ENCODE data around the gene PTX4. TPM values are rescaled to one million over a fixed set of nuclear protein-coding genes. Genes with fewer than 3 reads are reported as not detected.
A peak's percentile ranks its signal among the peaks of the same experiment; 100 is the strongest.

Gene PTX4
- total RNA-seq, 1 experiment from 2014 or later: not detected

- DNase-seq (ENCODE audit: low read depth): no peak
These were observed 11.9 kb upstream of the PTX4 start for GRCh38 chr16:1500465-1501150.

DNA sequence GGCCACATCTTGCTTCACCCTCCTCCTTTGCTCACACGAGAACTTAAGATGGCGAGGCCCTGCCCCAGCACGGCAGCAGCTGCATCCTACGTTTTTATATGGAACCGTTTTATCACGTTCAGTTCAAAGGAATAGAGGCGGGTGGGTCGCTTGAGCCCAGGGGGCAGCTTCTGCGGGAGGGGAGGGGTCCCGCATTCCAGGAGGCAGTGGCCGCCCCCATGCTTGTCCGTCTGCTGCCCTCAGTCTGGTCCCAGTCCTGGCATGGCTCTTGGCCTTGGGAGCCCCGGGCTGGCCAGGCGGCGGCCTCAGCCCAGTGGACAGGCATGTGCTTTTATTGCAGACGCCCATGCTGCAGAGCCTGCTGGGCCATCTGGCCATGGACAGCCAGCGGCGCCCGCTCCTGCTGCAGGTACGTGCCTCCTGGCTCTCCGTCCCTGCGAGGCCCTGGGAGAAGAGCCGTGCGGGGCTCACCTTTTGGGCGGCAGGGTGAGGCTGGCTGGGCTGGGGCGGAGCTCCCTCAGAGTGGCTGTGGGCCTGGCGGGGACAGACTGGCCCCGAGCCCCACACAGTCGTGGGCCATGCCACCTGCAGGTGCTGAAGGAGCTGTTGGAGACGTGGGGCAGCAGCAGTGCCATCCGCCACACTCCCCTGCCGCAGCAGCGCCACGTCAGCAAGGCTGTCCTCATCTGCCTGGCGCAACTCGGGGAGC lies 11.2 kb upstream of the PTX4 start:
- DNase-seq (ENCODE audit: low read depth): no peak

GRCh38 chr16:1498899-1499676 lies 10.3 kb upstream of the PTX4 start:
- DNase-seq (ENCODE audit: low read depth): no peak

- DNase-seq (ENCODE audit: low read depth): no peak
These were observed 8.4 kb upstream of the PTX4 start for GRCh38 chr16:1497014-1497598.

DNA sequence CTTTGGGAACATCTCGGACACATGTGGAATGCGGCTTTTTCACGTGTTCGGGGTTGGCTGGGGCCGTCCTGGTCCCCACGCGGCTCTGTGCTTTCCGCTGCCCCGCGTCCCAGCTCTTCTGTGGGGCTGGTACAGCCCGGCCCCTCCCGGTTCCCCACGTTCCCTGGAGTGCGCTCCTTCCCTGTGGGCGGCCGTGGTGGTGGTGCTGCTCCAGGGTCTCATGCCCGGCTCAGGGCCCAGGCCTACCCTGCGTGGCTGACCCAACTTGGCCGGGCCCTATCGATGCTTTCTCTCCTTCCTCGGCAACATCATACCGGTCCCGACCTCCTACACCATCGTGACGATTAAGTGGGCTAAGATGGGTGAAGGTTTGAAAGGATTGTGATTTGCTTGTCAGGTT lies 7.7 kb upstream of the PTX4 start:
- DNase-seq (ENCODE audit: low read depth): no peak

- DNase-seq (ENCODE audit: low read depth): no peak
These were observed 7.1 kb upstream of the PTX4 start for GRCh38 chr16:1495889-1496262.

GRCh38 chr16:1495211-1495888 lies 6.6 kb upstream of the PTX4 start:
- no peak for DNase-seq (ENCODE audit: low read depth)

GRCh38 chr16:1494711-1495110 lies 6.0 kb upstream of the PTX4 start:
- peak; percentile 21 for DNase-seq (ENCODE audit: low read depth)

- DNase-seq (ENCODE audit: low read depth): peak; percentile 60
These were observed 5.4 kb upstream of the PTX4 start for GRCh38 chr16:1494129-1494640.

DNA sequence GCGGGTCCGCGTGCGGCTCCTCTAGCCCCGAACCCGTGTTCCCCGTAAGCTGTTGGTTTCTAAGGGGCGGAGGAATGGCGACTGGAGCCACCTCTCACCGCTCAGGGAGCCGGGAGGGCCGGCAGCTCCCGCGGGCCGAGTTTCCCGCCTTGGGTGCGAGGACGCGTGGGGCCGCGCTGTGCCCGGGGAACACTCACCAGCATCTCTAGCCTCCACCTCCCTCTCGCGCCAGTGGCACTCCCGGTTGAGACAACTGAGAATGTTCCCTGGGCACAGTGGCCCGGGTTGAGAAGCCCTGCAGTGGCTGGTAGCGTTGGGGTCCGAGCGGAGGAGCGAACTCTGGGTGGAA lies 5.0 kb upstream of the PTX4 start:
- DNase-seq (ENCODE audit: low read depth): peak; percentile 20

DNA sequence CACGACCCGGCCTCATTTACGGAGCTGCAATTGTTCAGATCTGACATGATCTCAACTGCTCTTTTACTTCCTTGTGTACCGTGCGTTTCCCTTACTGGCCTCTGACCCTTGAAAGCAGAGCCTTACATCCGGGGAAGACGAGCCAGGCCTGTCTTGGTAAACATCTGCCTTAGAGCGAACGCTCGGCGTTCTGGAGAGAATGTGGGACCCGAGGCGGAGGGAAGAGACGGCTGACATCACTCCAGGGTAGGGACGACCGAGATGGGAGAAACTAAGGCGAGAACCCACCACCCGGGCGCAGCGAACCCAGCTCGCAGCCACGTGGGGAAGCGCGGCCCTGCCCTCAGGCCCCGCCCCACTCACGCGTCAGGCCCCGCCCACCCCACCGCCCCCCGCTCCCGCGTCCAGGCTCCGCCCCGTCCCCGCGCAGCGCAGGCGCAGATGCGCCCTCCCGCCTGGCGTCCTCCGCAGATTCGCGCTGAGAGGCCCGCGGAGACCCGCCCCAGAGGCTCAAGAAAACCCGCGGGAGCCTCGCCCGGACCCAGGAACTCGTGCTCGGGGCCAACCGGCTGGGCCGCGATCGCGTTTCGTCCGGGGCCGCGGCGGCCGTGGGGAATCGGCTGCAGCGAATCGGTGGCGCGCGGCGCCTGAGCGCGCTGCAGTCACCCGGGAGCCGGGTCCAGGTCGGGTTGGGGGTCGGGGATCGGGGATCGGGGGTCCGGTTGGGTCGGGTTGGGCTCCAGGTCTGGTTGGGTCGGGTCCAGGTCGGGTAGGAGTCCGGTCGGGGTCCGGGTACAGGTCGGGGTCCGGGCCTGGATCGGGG lies 4.4 kb upstream of the PTX4 start, which contains the start of gene TELO2:
TELO2 (plus strand) TSS at position 438 of the 823 bp plus-strand sequence. CDS start 922 bp downstream, outside the sequence.
- peak; percentile 70 for DNase-seq (ENCODE audit: low read depth)

GRCh38 chr16:1492082-1492922 lies 3.6 kb upstream of the PTX4 start:
- DNase-seq (ENCODE audit: low read depth): no peak

GRCh38 chr16:1491327-1491726 lies 2.6 kb upstream of the PTX4 start:
- no peak for DNase-seq (ENCODE audit: low read depth)

DNA sequence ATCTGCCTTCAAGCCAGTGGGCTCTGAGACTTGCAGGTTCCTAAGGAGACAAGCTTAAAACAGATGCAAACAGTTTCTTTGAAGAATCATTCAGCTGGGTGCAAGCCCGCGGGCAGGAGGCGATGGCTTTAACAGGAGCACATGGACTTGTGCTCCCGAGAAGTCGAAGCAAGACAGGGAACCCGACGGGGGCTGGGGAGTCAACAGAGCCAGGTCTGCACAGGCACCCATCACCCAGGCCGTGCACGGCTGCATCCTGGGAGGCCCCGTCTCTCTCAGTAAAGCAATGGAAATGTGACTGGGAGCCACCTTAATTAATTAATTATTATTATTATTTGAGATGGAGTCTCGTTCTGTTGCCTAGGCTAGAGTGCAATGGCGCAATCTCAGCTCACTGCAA lies 333 bp upstream of the PTX4 start:
- no peak for DNase-seq (ENCODE audit: low read depth)

DNA sequence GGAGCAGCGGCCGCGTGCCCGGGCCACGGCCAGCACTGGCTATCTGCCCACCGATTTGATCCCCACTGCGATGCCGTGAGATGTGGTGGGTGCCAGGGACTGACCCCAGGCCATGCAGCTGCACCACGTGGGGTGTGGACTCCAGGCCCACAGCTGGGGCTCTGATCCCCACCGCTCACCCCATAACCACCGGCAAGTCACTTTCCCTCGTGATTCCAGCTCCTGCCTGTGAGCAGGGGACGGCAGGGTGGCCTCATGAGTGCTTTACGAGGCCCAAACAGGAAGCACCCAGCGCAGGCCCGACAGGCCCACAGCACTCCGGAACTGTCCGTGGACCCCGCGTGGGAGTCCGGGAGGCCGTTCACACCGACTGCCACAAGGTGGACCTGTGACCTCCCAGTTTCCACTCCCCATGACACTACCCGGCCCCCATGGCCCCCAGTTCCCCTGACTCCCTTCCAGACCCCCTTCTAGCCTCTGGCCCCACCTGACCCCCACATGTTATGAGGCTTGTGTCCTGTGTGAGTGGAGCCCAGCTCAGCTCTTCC lies 616 bp downstream of the PTX4 start:
- no peak for DNase-seq (ENCODE audit: low read depth)

DNA sequence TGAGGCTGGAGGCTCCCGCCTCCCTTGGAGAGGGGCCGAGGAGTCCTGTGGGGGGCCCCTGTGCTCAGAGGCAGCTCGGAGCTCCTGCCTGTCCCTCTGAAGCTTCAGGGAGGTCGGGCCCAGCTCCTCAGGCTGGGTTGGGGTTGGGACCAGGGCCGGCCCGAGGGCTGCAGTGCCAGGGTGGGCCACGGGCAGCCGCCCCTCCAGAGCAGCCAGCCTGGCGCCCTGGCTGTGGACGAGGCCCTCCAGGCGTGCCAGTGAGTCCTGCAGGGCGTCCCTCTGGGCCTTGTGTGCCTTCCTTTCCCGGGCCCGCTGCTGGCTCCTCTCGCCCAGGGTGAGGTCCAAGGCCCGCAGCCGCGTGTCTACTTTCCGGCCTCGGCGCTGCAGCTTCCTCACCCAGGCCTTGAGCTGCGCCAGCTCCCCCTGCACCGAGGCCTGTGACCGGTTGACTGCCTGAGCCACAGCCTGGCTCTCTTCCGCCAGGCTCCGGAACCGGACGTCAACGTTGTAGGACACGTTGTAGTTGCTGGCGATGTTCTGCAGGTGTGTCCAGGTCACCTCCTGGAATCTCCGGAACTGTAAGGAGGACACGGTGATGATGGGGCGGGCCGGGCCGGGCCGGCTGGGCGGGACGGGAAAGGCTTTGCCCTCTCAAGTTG lies 1.2 kb downstream of the PTX4 start:
- DNase-seq (ENCODE audit: low read depth): no peak

DNA sequence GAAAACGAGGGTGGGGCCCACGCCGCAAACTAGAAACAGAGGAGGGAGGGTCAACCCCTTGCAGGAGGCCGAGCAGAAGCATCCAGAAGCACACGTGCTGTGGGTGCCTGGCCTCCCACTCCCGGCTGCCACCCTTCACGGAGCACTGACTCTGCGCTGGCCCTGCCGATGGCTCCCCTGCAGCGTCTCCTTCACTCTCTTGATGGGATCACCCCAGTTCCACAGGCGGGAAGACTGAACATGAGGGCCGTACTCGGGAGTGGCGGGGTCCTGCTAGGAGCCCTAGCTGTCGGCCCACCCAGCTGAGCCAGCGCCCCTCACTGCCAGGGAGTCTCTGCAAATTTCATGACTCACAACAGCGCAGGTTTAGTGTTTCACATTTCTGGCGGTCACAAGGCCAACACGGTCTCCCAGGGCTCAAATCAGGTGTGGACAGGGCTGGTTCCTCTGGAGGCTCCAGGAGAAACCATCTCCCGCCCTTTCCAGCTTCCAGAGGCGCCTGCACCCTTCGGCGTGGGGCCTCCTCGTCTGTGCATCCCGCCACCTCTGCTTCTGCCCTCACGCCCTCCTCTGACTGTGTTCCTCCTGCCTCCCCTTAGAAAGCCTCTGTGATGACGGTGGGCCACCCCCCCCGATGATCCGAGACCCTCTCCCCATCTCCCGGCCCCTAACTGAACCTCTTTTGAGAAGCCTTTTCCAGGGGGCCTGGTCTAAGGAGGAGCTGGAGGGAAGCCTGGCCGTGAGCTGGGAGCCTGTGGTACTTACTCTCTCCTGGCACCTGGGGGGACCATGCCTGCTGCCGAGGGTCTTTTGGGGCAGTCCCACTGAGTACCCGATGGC lies 2.0 kb downstream of the PTX4 start:
- no peak for DNase-seq (ENCODE audit: low read depth)
